ENCODE data around the gene COL2A1.

Gene COL2A1

DNA sequence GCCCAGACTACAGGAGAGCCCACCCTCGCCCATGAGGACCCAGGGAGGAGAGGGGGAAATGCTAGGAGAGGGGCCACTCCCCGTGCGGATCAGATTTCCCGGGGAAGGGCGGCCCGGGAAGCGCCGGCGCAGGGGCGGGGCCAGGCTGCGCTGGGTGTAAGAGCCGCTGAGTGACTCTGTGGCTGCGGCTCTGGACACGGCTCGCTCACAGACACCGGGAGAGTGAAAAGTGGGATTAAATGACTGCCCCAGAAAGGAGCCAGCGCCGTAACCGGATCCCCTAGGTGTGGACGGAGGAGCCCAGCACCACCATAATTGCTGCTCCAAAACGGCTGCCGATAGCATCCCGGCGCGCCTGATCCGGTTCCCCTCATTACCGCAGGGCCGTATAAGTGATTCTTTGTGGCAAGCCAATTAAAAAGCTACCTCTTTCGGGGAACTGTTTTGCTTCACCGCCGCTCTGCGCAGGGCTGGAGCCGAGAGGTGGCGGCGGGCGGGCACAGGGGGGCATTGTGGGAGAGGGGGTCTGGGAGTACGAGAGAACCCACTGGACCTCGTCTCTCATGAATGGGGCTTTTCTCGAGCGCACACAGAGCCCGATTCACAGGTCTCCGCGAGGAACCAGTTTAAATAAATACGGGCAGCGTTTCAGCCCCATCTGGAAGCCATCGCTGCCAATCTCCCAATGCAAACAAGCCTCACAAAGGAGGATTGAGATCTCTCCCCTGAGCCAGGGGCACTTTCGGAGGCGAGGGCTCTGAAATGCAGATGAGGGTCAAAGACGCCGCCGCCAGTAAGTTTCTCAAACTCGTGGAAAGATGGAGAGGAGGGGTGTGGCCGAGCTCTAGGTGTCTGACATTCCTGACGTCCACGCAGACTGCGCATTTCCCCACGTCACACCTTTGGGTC is 2.5 kb downstream of the COL2A1 start:
- H3K27ac ChIP-seq (ENCODE audit: low read length), result no peak overlapping the region
- no peaks in the 10 kb centered on the region for H3K36me3 ChIP-seq (ENCODE audit: control insufficient read depth in 2 of 2, insufficient read depth in 2 of 2, low read length in 2 of 2)
- peak overlapping the region; percentile 63 to 77 for H3K4me3 ChIP-seq (ENCODE audit: low read length in 2 of 2)
- H3K9ac ChIP-seq (ENCODE audit: low read length in 2 of 2), result no peak overlapping the region
- peaks cover 42% of the 10 kb centered on the region for H3K4me1 ChIP-seq (ENCODE audit: control insufficient read depth, insufficient read depth, low read length)
- peaks cover 54 to 63% of the 10 kb centered on the region in 2 donors for H3K27me3 ChIP-seq (ENCODE audit: control insufficient read depth in 1 of 2, insufficient read depth in 2 of 2, low read length in 2 of 2)
- H3K9me3 ChIP-seq (ENCODE audit: control insufficient read depth in 2 of 2, low read length in 2 of 2), result no peaks in the 10 kb centered on the region

DNA sequence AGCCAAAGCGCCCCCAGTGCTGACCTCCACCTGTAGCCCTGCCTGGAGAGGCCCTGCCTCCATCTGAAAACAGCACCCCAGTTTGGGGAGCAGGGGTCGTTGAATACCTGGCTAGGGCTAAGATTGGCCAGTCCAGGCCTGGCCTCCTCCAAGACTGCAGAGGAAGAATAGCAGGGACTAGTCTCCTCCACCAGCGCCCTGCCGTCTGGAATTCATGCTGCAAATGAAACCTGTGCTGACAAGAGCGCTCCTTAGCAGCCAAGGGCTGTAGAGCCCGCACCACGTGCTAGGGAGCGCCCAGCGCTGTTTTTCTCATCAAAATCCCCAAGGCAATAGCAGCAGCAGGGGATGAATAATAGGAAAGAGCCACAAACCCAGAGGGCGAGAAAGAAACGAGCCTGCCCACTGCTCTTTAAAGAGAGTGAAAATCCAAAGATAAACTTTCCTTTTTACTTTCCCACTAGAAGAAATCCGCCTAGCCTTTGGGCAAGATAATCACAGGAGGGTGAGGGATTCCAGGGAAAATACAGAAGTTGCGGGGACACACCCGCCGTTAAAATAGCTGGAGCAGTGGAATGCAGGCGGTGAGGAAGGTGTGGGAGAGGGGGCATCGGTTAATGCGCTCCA is 3.3 kb downstream of the COL2A1 start:
- no peak overlapping the region for H3K27ac ChIP-seq (ENCODE audit: low read length)

DNA sequence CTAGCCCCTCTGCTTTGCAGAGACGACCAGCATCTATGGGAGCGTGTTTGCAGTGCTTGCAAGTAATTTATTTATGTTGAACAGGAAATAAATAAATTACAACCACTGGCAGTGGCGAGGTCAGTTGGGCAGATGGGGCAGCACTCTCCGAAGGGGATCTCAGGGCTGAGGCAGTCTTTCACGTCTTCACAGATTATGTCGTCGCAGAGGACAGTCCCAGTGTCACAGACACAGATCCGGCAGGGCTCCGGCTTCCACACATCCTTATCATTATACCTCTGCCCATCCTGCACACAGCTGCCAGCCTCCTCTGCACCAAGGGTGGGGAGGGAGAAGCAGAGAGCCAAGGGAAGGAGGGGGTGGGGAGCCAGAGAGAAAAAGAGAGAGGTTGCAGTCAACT is 4.5 kb downstream of the COL2A1 start:
- Histone ChIP-seq H3K4me3 (ENCODE audit: low read length in 2 of 2) (no peak overlapping the region), H3K27me3 (ENCODE audit: control insufficient read depth in 1 of 2, insufficient read depth in 2 of 2, low read length in 2 of 2) (peaks cover 42 to 47% of the 10 kb centered on the region in 2 donors), H3K36me3 (ENCODE audit: control insufficient read depth in 2 of 2, insufficient read depth in 2 of 2, low read length in 2 of 2) (no peaks in the 10 kb centered on the region), H3K9ac (ENCODE audit: low read length in 2 of 2) (no peak overlapping the region), H3K27ac (ENCODE audit: low read length) (no peak overlapping the region), H3K4me1 (ENCODE audit: control insufficient read depth, insufficient read depth, low read length) (peaks cover 42% of the 10 kb centered on the region), H3K9me3 (ENCODE audit: control insufficient read depth in 2 of 2, low read length in 2 of 2) (no peaks in the 10 kb centered on the region)

More for the DNA sequence above, 3.3 kb downstream of the COL2A1 start:
- Histone ChIP-seq H3K27me3 (ENCODE audit: control insufficient read depth in 1 of 2, insufficient read depth in 2 of 2, low read length in 2 of 2) (peaks cover 52 to 59% of the 10 kb centered on the region in 2 donors), H3K9me3 (ENCODE audit: control insufficient read depth in 2 of 2, low read length in 2 of 2) (no peaks in the 10 kb centered on the region), H3K4me3 (ENCODE audit: low read length in 2 of 2) (peak overlapping the region; percentile 63 to 77), H3K9ac (ENCODE audit: low read length in 2 of 2) (no peak overlapping the region), H3K4me1 (ENCODE audit: control insufficient read depth, insufficient read depth, low read length) (peaks cover 42% of the 10 kb centered on the region), H3K36me3 (ENCODE audit: control insufficient read depth in 2 of 2, insufficient read depth in 2 of 2, low read length in 2 of 2) (no peaks in the 10 kb centered on the region)

DNA sequence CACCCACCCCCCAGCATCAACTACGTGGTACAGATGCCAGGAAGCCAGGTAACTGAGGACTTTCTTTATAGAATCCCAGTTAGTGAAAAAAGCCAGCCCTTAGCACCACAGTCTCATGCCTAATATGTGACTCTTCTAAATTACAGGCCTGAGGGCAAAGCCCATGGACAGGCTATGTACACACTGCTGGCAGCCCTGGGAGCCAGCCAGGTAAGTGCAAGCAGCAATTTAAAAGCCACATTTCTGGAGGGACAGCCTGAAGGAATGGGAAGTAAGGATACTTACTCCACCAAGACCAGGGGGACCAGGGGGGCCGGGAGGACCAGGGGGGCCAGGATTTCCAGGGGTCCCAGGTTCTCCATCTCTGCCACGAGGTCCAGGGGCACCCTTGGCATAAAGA is 7.0 kb downstream of the COL2A1 start:
- Histone ChIP-seq H3K36me3 (ENCODE audit: control insufficient read depth in 2 of 2, insufficient read depth in 2 of 2, low read length in 2 of 2) (no peaks in the 10 kb centered on the region), H3K9ac (ENCODE audit: low read length in 2 of 2) (no peak overlapping the region), H3K27me3 (ENCODE audit: control insufficient read depth in 1 of 2, insufficient read depth in 2 of 2, low read length in 2 of 2) (peaks cover 22 to 24% of the 10 kb centered on the region in 2 donors), H3K4me3 (ENCODE audit: low read length in 2 of 2) (no peak overlapping the region), H3K27ac (ENCODE audit: low read length) (no peak overlapping the region), H3K9me3 (ENCODE audit: control insufficient read depth in 2 of 2, low read length in 2 of 2) (no peaks in the 10 kb centered on the region), H3K4me1 (ENCODE audit: control insufficient read depth, insufficient read depth, low read length) (peaks cover 17% of the 10 kb centered on the region)

DNA sequence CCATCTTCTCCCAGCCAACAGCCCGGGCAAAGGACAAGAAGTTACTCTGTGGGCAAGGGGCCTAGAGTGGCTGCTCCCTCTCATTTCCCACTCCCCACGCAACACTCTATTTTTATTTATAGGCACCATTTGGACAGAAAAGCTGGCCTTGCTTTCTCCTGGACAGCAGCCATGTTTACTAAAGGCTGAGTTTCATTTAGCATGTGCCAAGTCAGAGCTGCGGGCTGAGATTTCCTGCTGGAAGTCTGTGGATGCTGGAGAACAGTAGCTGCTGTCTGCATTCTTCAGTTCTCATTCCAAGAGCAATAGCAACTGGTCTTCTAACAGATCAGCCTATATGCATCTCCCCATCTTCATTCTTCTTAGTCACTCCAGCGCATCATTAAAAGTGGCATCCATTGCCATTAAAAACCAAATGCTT is 8.3 kb downstream of the COL2A1 start:
- Histone ChIP-seq H3K9ac (ENCODE audit: low read length in 2 of 2) (no peak overlapping the region), H3K27me3 (ENCODE audit: control insufficient read depth in 1 of 2, insufficient read depth in 2 of 2, low read length in 2 of 2) (peaks cover 16 to 18% of the 10 kb centered on the region in 2 donors), H3K36me3 (ENCODE audit: control insufficient read depth in 2 of 2, insufficient read depth in 2 of 2, low read length in 2 of 2) (no peaks in the 10 kb centered on the region), H3K4me1 (ENCODE audit: control insufficient read depth, insufficient read depth, low read length) (peaks cover 4% of the 10 kb centered on the region), H3K9me3 (ENCODE audit: control insufficient read depth in 2 of 2, low read length in 2 of 2) (no peaks in the 10 kb centered on the region), H3K4me3 (ENCODE audit: low read length in 2 of 2) (no peak overlapping the region), H3K27ac (ENCODE audit: low read length) (no peak overlapping the region)

DNA sequence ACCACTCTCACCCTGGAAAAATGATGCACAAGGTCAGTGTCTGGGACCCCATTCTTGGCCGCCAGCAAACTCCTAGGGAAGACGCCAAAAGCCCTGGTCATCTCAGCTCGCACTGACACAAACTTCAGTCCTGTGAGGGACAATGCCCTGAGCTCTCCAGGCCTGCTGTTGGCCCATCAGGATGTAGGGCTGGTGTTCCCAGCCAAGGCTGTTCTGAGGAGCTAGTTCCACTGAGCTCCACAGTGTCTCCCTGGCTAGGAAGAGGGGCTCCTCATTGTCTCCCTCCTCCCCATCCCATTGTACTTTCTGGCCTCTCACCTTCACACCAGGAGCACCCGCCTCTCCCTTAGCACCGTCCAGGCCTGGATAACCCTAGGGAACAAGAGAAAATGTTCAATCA is 10.8 kb downstream of the COL2A1 start:
- Histone ChIP-seq H3K9me3 (ENCODE audit: control insufficient read depth in 2 of 2, low read length in 2 of 2) (no peaks in the 10 kb centered on the region), H3K27ac (ENCODE audit: low read length) (no peak overlapping the region), H3K4me3 (ENCODE audit: low read length in 2 of 2) (no peak overlapping the region), H3K36me3 (ENCODE audit: control insufficient read depth in 2 of 2, insufficient read depth in 2 of 2, low read length in 2 of 2) (no peaks in the 10 kb centered on the region), H3K27me3 (ENCODE audit: control insufficient read depth in 1 of 2, insufficient read depth in 2 of 2, low read length in 2 of 2) (peaks cover 7 to 11% of the 10 kb centered on the region in 2 donors), H3K4me1 (ENCODE audit: control insufficient read depth, insufficient read depth, low read length) (peaks cover 2% of the 10 kb centered on the region), H3K9ac (ENCODE audit: low read length in 2 of 2) (no peak overlapping the region)

DNA sequence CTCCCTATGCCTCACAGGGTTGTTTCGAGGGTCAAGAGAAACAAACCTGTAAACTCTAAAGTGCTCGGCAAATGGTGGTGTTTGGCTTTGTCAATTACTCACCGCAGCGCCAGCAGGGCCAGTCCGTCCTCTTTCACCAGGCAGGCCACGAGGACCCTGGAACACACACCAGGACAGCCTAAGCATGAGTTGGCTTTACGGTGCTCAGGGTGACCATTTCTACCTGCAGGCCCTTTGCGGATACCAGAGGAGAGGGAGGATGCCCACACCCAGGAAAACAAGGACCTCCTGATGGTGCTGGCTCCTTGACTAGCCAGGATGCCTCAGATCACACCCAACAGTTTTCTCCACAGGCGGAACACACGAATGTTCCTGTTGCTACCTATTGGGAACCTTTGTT is 11.5 kb downstream of the COL2A1 start:
- H3K9ac ChIP-seq (ENCODE audit: low read length in 2 of 2), result no peak overlapping the region
- H3K4me1 ChIP-seq (ENCODE audit: control insufficient read depth, insufficient read depth, low read length), result peaks cover 4% of the 10 kb centered on the region
- H3K36me3 ChIP-seq (ENCODE audit: control insufficient read depth in 2 of 2, insufficient read depth in 2 of 2, low read length in 2 of 2), result no peaks in the 10 kb centered on the region
- no peaks in the 10 kb centered on the region for H3K9me3 ChIP-seq (ENCODE audit: control insufficient read depth in 2 of 2, low read length in 2 of 2)
- no peak overlapping the region for H3K27ac ChIP-seq (ENCODE audit: low read length)
- peaks cover 4 to 9% of the 10 kb centered on the region in 2 donors for H3K27me3 ChIP-seq (ENCODE audit: control insufficient read depth in 1 of 2, insufficient read depth in 2 of 2, low read length in 2 of 2)
- H3K4me3 ChIP-seq (ENCODE audit: low read length in 2 of 2), result no peak overlapping the region

DNA sequence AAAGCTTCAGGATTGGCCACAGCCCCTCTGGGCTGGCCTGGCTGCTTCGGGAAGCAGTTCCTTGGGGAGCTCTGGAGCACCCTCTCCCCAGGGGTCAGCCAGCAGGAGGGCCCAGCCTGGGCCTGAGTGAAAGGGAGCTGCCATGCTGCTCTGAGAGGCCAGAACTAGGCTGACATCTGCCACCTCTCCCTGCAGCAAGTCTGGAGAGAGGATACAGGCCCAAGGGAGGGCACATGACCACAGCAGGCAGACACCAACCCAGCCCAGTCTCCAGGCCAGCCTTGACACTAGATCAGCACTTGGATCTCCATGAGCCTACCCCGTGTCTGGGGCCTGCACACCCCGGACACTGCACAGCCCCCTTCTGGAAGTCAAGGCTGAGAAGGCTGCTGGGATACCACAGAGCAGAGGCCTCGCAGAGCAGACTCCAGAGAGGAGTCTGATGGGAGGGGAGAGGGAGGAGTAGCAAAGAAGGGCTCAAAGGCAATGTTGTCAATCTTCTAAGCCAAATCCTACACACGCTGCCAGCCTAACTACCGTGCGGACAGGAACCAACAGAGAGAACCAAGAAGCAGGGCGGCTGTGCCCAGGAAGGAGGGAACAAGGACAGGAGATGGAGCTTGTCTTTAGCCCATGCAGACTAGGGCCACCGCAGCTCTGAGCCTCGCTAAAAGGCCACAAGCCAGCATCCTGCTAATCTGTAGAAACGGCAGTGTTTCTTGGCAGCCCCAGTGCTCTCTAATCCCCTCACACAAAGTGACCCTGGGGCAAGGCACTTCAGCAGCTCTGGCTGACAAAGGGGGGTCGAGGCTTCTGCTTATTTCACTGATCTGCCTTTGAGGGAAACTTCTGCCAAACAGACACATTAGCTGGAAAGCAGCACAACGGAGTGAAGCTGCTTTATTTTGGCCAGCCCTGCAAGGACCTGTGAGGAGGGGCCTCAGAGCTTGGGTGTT is 12.9 kb downstream of the COL2A1 start:
- H3K9me3 ChIP-seq (ENCODE audit: control insufficient read depth in 2 of 2, low read length in 2 of 2), result no peaks in the 10 kb centered on the region
- H3K9ac ChIP-seq (ENCODE audit: low read length in 2 of 2), result no peak overlapping the region
- no peaks in the 10 kb centered on the region for H3K36me3 ChIP-seq (ENCODE audit: control insufficient read depth in 2 of 2, insufficient read depth in 2 of 2, low read length in 2 of 2)
- peaks cover 0 to 5% of the 10 kb centered on the region in 2 donors for H3K27me3 ChIP-seq (ENCODE audit: control insufficient read depth in 1 of 2, insufficient read depth in 2 of 2, low read length in 2 of 2)
- no peak overlapping the region for H3K27ac ChIP-seq (ENCODE audit: low read length)
- H3K4me3 ChIP-seq (ENCODE audit: low read length in 2 of 2), result no peak overlapping the region
- H3K4me1 ChIP-seq (ENCODE audit: control insufficient read depth, insufficient read depth, low read length), result peaks cover 4% of the 10 kb centered on the region

DNA sequence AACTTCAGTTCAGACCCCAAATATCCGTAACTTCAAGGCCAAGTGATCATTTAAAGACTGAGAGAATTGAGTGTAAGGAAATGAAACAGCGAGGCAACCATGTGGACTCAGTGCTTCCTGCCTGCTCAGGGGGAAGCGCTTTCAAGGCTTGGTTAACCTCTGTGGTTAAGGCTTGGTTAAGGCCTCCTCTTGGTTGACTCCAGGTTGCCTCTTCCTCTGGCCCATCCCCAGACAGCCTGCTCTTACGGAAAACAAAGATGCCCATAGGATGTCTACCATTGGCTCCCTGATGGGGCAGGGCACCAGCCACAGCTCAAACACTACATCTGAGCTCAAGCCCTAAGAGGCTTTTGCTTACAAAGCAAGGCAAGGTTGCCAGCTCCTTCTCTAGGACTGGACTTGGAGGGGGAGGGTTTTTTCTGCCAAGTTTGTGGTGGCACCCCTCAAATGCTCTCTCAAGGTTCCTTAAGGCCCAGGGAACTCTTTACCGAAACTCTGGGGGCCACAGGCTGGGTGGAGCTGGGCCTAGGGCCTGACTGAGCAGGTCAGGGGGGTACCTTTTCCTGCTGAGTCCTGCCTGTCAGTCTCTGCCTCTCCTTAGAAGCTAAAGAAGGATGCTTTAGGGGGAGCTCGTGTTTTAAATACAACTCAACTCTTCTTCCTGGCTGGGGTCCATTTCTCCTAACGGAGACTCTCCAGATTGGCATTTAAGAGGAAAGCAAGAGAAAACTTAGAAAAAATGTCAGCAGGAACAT is 13.7 kb downstream of the COL2A1 start:
- Histone ChIP-seq H3K4me1 (ENCODE audit: control insufficient read depth, insufficient read depth, low read length) (peaks cover 4% of the 10 kb centered on the region), H3K36me3 (ENCODE audit: control insufficient read depth in 2 of 2, insufficient read depth in 2 of 2, low read length in 2 of 2) (no peaks in the 10 kb centered on the region), H3K27ac (ENCODE audit: low read length) (no peak overlapping the region), H3K27me3 (ENCODE audit: control insufficient read depth in 1 of 2, insufficient read depth in 2 of 2, low read length in 2 of 2) (peaks cover 0 to 5% of the 10 kb centered on the region in 2 donors), H3K9me3 (ENCODE audit: control insufficient read depth in 2 of 2, low read length in 2 of 2) (no peaks in the 10 kb centered on the region), H3K4me3 (ENCODE audit: low read length in 2 of 2) (no peak overlapping the region), H3K9ac (ENCODE audit: low read length in 2 of 2) (no peak overlapping the region)

GRCh38 chr12:47989666-47990065 is 14.6 kb downstream of the COL2A1 start:
- no peaks in the 10 kb centered on the region for H3K9me3 ChIP-seq (ENCODE audit: control insufficient read depth in 2 of 2, low read length in 2 of 2)
- H3K27ac ChIP-seq (ENCODE audit: low read length), result no peak overlapping the region
- peaks cover 4% of the 10 kb centered on the region for H3K4me1 ChIP-seq (ENCODE audit: control insufficient read depth, insufficient read depth, low read length)
- no peak overlapping the region for H3K4me3 ChIP-seq (ENCODE audit: low read length in 2 of 2)
- peaks cover 0 to 4% of the 10 kb centered on the region in 2 donors for H3K27me3 ChIP-seq (ENCODE audit: control insufficient read depth in 1 of 2, insufficient read depth in 2 of 2, low read length in 2 of 2)
- H3K9ac ChIP-seq (ENCODE audit: low read length in 2 of 2), result no peak overlapping the region
- no peaks in the 10 kb centered on the region for H3K36me3 ChIP-seq (ENCODE audit: control insufficient read depth in 2 of 2, insufficient read depth in 2 of 2, low read length in 2 of 2)

Measured in stomach smooth muscle (tissue), 2 donors.